ENCODE results near the gene MRE11.
A peak's percentile ranks its signal among the peaks of the same experiment; 100 is the strongest.

MRE11 gene

GRCh38 chr11:94519478-94520084 is 25.9 kb upstream of the MRE11 start:
- no peak for DNase-seq (ENCODE audit: low read depth)
- TF ChIP-seq, protein P1, sequence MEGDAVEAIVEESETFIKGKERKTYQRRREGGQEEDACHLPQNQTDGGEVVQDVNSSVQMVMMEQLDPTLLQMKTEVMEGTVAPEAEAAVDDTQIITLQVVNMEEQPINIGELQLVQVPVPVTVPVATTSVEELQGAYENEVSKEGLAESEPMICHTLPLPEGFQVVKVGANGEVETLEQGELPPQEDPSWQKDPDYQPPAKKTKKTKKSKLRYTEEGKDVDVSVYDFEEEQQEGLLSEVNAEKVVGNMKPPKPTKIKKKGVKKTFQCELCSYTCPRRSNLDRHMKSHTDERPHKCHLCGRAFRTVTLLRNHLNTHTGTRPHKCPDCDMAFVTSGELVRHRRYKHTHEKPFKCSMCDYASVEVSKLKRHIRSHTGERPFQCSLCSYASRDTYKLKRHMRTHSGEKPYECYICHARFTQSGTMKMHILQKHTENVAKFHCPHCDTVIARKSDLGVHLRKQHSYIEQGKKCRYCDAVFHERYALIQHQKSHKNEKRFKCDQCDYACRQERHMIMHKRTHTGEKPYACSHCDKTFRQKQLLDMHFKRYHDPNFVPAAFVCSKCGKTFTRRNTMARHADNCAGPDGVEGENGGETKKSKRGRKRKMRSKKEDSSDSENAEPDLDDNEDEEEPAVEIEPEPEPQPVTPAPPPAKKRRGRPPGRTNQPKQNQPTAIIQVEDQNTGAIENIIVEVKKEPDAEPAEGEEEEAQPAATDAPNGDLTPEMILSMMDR (conservative IDR thresholded peaks at IDR 0.05; ENCODE audit: low read depth, low read length): peak; percentile 58
- no peak overlapping the region for H3K4me3 ChIP-seq (ENCODE audit: low read length)

GRCh38 chr11:94518300-94518699 is 24.7 kb upstream of the MRE11 start:
- TF ChIP-seq, protein P1 (conservative IDR thresholded peaks at IDR 0.05; ENCODE audit: low read depth, low read length): no peak
- H3K4me3 ChIP-seq (ENCODE audit: low read length): no peak overlapping the region
- no peak for DNase-seq (ENCODE audit: low read depth)

DNA sequence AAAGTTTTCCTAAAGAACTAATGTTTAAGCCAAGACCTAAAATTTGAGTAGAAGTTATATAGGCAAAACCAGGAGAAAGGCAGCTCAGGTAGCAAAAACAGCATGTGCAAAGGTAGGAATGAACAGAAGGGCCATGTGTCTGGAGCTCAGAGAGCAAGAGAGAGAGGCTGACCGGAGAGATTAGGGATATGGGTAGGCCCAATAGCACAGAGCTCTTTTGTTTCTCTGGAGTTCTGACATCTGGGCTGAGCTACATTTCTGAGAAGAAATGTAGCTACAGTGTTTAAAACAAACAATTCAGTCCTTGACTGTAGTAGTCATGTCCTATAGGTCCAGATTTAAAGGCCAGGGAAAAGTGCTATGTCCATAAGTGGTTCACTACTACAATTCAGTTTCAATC is 23.1 kb upstream of the MRE11 start:
- DNase-seq (ENCODE audit: low read depth): no peak
- H3K4me3 ChIP-seq (ENCODE audit: low read length): no peak overlapping the region
- TF ChIP-seq, protein P1 (conservative IDR thresholded peaks at IDR 0.05; ENCODE audit: low read depth, low read length): no peak

GRCh38 chr11:94515398-94515797 is 21.8 kb upstream of the MRE11 start:
- TF ChIP-seq, protein P1 (conservative IDR thresholded peaks at IDR 0.05; ENCODE audit: low read depth, low read length): no peak
- DNase-seq (ENCODE audit: low read depth): no peak
- H3K4me3 ChIP-seq (ENCODE audit: low read length): no peak overlapping the region

DNA sequence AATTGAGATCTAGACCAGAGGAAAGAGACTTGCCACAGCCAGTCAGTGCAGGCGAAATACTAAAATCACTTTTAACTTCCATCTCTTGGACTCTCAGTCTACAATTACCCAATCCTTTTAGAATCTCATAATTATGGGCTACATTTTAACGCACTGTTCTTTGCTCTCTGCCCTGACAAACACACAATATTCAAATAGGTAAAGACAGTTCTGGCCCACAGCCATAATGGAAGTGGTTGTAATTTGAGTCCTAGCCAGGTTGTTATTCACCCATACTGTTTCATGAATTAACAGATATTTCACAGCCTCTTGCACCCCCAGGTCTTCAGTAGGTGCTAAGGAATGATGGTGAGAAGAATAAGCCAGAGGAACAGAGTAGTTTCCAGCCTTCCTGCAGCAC is 19.4 kb upstream of the MRE11 start:
- peak; percentile 12 for DNase-seq (ENCODE audit: low read depth)
- TF ChIP-seq, protein P1 (conservative IDR thresholded peaks at IDR 0.05; ENCODE audit: low read depth, low read length): no peak
- H3K4me3 ChIP-seq (ENCODE audit: low read length): no peak overlapping the region

DNA sequence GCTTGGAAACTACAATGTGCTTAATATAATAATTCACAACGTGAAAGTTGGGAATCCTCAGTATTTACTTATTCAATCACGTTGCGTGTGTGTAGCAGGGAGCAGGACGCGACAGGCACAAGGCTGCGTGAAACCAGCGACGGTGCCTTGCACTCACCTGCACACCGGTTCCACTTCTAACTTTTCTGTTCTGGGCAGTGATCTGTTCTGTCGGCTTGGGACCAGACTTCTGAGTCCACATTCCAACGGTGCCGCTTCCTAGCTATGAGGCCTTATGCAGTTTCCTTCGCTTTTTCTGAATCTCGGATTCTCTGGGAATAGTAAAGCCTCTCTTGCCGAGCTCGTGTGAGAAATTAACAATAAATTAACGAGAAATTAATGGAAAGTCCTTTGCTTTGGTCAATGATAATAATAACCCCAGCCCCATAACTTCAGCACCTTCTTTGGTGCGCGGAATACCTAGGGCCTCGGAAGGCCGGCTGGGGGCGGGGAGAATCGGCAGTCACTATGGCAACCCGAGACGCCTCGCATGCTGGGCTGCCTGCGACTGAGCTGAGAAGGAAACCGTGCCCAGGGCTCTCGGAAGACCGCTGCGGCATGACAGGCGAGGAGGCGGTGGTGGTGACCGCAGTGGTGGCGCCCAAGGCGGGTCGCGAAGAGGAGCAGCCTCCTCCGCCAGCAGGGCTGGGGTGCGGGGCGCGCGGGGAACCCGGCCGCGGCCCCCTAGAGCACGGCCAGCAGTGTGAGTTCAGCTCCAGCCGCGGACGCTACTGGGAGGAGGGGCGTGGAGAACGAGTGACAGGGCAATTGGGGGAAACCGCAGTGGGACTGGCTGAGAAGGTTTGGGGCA is 18.5 kb upstream of the MRE11 start, which contains the start of gene C11orf97:
Gene C11orf97 (plus strand): TSS at position 530 of the 850 bp plus-strand sequence. CDS start 68 bp downstream, at position 598.
- TF ChIP-seq, protein P1 (conservative IDR thresholded peaks at IDR 0.05; ENCODE audit: low read depth, low read length): no peak
- DNase-seq (ENCODE audit: low read depth): no peak
- peak within 1 kb of the TSS; percentile 54 for H3K4me3 ChIP-seq (ENCODE audit: low read length)

Data from retinal pigment epithelial cell (primary cell).